ENCODE measurements around the gene SLC4A5.

DNA sequence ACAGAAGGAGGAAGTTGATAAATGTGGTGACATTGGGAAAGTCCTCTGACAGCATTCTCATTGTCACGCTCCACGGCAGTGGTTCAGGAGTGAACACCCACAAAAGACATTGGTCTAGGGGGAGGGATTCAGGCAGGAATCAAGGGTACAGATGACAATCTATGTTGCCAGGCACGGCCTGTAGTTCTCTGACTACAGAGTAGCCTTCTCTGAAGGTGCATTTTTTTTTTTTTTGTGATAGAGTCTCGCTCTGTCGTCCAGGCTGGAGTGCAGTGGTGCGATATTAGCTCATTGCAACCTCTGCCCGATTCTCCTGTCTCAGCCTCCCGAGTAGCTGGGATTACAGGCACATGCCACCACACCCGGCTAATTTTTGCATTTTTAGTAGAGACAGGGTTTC is 157.2 kb downstream of the SLC4A5 start:
- no peak for TF ChIP-seq EZH2 (IDR thresholded peaks at IDR 0.05; ENCODE audit: low read depth)
- TF ChIP-seq, protein P1, sequence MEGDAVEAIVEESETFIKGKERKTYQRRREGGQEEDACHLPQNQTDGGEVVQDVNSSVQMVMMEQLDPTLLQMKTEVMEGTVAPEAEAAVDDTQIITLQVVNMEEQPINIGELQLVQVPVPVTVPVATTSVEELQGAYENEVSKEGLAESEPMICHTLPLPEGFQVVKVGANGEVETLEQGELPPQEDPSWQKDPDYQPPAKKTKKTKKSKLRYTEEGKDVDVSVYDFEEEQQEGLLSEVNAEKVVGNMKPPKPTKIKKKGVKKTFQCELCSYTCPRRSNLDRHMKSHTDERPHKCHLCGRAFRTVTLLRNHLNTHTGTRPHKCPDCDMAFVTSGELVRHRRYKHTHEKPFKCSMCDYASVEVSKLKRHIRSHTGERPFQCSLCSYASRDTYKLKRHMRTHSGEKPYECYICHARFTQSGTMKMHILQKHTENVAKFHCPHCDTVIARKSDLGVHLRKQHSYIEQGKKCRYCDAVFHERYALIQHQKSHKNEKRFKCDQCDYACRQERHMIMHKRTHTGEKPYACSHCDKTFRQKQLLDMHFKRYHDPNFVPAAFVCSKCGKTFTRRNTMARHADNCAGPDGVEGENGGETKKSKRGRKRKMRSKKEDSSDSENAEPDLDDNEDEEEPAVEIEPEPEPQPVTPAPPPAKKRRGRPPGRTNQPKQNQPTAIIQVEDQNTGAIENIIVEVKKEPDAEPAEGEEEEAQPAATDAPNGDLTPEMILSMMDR (conservative IDR thresholded peaks at IDR 0.05): no peak
